Activated gamma-delta T cell treated with anti-CD3 and anti-CD28 coated beads, Interleukin-2, amount 50 U/mL, for 16 hours (primary cell): ENCODE measurements around the gene TLR10.

ENCODE experiments used
- DNase-seq: peaks from one replicate; pipeline ENCODE4 v3.0.0-alpha.2; 2020; ENCODE audit warnings: low read depth

TLR10 gene

GRCh38 chr4:38730493-38730829, 52.3 kb downstream of the TLR10 start:
- no peak for DNase-seq

- DNase-seq, result no peak
Measured at GRCh38 chr4:38728631-38729141, 54.1 kb downstream of the TLR10 start.

GRCh38 chr4:38724475-38724808, 58.3 kb downstream of the TLR10 start:
- DNase-seq, result no peak

GRCh38 chr4:38723726-38724474, 58.9 kb downstream of the TLR10 start:
- no peak for DNase-seq

- no peak for DNase-seq
Measured at GRCh38 chr4:38723114-38723513, 59.7 kb downstream of the TLR10 start.
